ENCODE data around the gene HOXD11.

The HOXD11 gene

GRCh38 chr2:176107731-176108181 is 676 bp downstream of the HOXD11 start:
- Histone ChIP-seq H3K27me3 (ENCODE audit: control insufficient read depth, insufficient read depth, low read length) (peaks cover 93% of the 10 kb centered on the region), H3K36me3 (ENCODE audit: control insufficient read depth, insufficient read depth, low read length) (no peaks in the 10 kb centered on the region), H3K9ac (ENCODE audit: low read length) (no peak overlapping the region), H3K9me3 (ENCODE audit: control insufficient read depth, low read length) (no peaks in the 10 kb centered on the region), H3K4me1 (ENCODE audit: control insufficient read depth, insufficient read depth, low read length) (no peaks in the 10 kb centered on the region), H3K4me3 (ENCODE audit: low read length) (no peak overlapping the region)

- H3K27me3 ChIP-seq (ENCODE audit: control insufficient read depth, insufficient read depth, low read length): peaks cover 93% of the 10 kb centered on the region
- H3K9me3 ChIP-seq (ENCODE audit: control insufficient read depth, low read length): no peaks in the 10 kb centered on the region
- no peaks in the 10 kb centered on the region for H3K36me3 ChIP-seq (ENCODE audit: control insufficient read depth, insufficient read depth, low read length)
- H3K4me1 ChIP-seq (ENCODE audit: control insufficient read depth, insufficient read depth, low read length): no peaks in the 10 kb centered on the region
- H3K4me3 ChIP-seq (ENCODE audit: low read length): no peak overlapping the region
- H3K9ac ChIP-seq (ENCODE audit: low read length): no peak overlapping the region
These were observed 2.3 kb downstream of the HOXD11 start for GRCh38 chr2:176109192-176109901.

- H3K9ac ChIP-seq (ENCODE audit: low read length): no peak overlapping the region
- no peaks in the 10 kb centered on the region for H3K9me3 ChIP-seq (ENCODE audit: control insufficient read depth, low read length)
- no peaks in the 10 kb centered on the region for H3K36me3 ChIP-seq (ENCODE audit: control insufficient read depth, insufficient read depth, low read length)
- no peaks in the 10 kb centered on the region for H3K4me1 ChIP-seq (ENCODE audit: control insufficient read depth, insufficient read depth, low read length)
- H3K4me3 ChIP-seq (ENCODE audit: low read length): no peak overlapping the region
- H3K27me3 ChIP-seq (ENCODE audit: control insufficient read depth, insufficient read depth, low read length): peaks cover 93% of the 10 kb centered on the region
These were observed 2.9 kb downstream of the HOXD11 start for GRCh38 chr2:176109946-176110345.

DNA sequence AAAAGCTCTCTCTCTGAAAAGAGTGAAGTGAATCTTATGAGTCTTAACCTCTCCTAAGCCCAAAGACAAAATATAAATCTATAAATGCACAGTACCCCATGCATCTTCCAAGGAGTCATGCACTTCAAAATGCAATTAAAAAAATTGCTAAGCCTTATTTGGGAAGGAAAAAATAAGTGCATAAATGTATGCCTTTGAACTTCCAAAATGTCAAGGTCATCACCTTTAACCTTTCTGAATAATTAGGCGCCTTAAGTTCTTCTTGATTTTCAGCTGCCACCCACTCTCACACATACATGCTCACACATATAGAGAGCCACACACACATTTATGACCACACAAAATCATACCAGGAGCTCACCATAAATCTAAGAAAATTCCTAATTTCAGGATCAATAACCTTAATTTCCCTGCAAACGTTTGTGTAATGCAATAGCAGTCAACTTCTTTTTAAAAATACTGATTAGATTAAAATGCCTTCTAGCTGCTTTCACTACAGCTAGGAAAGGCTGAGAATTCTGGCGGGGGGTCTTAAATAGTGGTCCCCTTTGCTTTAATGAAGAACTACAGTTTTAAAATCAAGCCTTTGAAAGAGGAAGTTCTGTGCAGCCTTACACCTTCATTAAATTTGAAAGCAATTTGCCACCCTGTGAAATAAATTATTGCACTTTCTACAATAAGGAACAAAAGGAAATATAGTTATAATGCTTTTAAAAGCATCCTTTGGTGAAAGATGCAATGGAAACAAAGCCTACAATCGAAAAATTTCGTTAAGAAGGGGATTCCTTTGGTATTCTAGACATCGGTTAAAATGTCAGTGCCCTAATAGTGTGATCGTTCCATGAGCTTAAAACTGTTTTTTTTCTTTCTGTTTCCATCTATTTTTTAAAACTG is 3.6 kb downstream of the HOXD11 start:
- Histone ChIP-seq H3K27me3 (ENCODE audit: control insufficient read depth, insufficient read depth, low read length) (peaks cover 92% of the 10 kb centered on the region), H3K9ac (ENCODE audit: low read length) (no peak overlapping the region)

DNA sequence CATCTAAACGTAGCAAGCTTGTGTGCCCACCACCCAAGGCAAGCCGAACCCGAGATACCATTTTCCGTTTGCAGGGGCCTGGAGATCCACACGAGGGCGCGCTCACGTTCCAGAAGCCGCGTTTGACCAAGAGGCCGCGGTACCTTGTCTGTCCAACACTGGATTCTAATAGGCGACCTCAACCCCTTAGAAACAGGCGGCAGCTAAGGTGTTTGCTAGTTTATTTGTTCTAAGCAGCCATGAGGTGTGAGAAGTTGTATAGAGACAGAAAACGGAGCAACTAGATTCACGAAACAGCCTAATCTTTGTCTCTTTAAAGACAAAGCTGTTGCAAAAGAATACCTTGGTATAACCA is 4.2 kb downstream of the HOXD11 start:
- Histone ChIP-seq H3K27me3 (ENCODE audit: control insufficient read depth, insufficient read depth, low read length) (peaks cover 92% of the 10 kb centered on the region), H3K9me3 (ENCODE audit: control insufficient read depth, low read length) (no peaks in the 10 kb centered on the region), H3K36me3 (ENCODE audit: control insufficient read depth, insufficient read depth, low read length) (no peaks in the 10 kb centered on the region), H3K9ac (ENCODE audit: low read length) (no peak overlapping the region), H3K4me3 (ENCODE audit: low read length) (no peak overlapping the region), H3K4me1 (ENCODE audit: control insufficient read depth, insufficient read depth, low read length) (no peaks in the 10 kb centered on the region)

More for the DNA sequence above, 3.6 kb downstream of the HOXD11 start:
- no peaks in the 10 kb centered on the region for H3K4me1 ChIP-seq (ENCODE audit: control insufficient read depth, insufficient read depth, low read length)
- H3K9me3 ChIP-seq (ENCODE audit: control insufficient read depth, low read length): no peaks in the 10 kb centered on the region
- no peak overlapping the region for H3K4me3 ChIP-seq (ENCODE audit: low read length)
- no peaks in the 10 kb centered on the region for H3K36me3 ChIP-seq (ENCODE audit: control insufficient read depth, insufficient read depth, low read length)

GRCh38 chr2:176111846-176112374 is 4.8 kb downstream of the HOXD11 start:
- no peak overlapping the region for H3K4me3 ChIP-seq (ENCODE audit: low read length)
- no peaks in the 10 kb centered on the region for H3K4me1 ChIP-seq (ENCODE audit: control insufficient read depth, insufficient read depth, low read length)
- no peak overlapping the region for H3K9ac ChIP-seq (ENCODE audit: low read length)
- no peaks in the 10 kb centered on the region for H3K9me3 ChIP-seq (ENCODE audit: control insufficient read depth, low read length)
- peaks cover 92% of the 10 kb centered on the region for H3K27me3 ChIP-seq (ENCODE audit: control insufficient read depth, insufficient read depth, low read length)
- H3K36me3 ChIP-seq (ENCODE audit: control insufficient read depth, insufficient read depth, low read length): no peaks in the 10 kb centered on the region

DNA sequence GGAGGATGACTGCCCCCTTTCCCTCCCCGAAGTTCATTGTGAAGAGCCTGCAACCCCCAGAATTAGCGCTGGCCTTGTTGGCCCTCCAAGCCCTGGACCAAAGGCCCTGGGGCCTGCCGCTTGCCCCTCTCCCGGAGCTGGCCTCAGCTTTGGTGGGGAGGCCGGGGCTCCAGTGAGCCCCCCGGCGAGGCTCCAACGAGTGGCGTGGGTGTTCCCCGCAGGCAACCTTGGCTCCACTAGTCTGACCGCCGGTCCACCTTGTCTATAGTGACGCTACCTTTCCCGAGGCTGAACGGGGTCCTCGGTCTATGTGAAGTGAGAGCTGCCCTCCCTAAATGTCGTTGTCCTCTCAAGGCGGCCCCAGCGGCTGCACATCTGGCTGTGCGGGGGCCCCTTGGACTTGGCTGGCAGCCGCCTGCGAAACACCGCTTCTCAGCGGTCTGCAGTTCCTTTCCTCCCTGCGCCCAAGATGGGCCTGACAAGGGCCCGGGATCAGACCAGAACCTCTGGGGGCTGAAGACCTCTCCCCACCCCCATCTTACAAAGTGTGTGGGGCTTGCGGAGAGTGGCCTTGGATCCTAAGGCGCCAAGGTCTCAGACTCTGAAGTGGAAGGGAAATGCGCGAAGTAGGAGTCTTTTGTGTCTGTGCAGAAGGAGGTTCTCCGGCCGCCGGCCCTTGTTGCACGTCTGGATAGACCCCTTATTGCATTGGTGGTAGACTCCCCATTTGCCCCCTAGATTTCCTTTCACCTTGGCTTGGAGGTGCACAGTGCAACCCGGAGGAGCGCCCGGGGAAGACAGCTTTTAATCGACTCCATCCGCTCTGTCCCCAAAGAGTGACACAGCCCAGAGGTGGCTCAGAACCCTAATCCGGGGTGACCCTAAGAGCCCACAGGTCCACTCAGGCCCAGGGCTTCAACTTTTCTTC is 5.6 kb downstream of the HOXD11 start:
- no peaks in the 10 kb centered on the region for H3K9me3 ChIP-seq (ENCODE audit: control insufficient read depth, low read length)
- H3K4me3 ChIP-seq (ENCODE audit: low read length): no peak overlapping the region
- H3K36me3 ChIP-seq (ENCODE audit: control insufficient read depth, insufficient read depth, low read length): no peaks in the 10 kb centered on the region
- no peaks in the 10 kb centered on the region for H3K4me1 ChIP-seq (ENCODE audit: control insufficient read depth, insufficient read depth, low read length)
- H3K27me3 ChIP-seq (ENCODE audit: control insufficient read depth, insufficient read depth, low read length): peaks cover 95% of the 10 kb centered on the region
- H3K9ac ChIP-seq (ENCODE audit: low read length): no peak overlapping the region

DNA sequence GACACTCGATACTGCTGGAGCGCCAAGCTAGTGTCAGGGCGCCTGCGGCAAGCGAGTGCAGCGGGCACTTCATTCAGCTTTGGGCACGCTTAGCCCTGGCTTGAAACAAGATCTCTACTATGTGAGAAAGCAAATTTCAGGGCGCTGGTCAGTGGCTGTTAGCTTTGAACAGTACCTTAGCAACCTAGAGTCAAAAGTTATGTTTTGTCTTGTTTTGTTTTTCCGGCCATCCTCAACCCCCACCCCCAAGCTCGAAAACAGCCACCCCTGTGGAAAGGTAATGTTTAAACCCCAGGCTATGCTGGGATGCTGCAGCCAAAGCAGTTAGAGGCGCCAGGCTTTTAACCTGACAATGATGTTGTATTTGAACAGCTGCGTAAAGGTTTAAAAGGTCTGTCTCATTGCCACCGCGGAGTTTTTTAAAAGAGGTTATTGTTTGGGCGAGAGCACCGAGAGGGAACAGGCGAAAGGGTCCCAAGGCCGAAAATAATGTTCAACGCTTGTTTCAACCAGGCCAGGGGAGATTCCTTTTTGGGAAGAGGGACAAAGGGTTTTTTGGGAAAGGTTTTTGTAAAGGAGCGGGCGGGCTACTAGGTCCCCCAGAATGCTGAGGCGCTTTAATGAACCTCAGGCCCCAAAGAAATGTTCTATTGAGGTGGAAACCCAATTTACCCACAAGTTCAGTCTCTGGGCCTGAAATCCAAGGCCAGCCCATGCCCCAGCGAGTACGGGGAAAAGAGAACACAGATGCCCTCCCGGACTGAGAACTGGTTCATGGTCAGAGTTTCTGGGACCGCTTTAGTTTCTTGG is 7.2 kb downstream of the HOXD11 start:
- Histone ChIP-seq H3K9me3 (ENCODE audit: control insufficient read depth, low read length) (no peaks in the 10 kb centered on the region), H3K36me3 (ENCODE audit: control insufficient read depth, insufficient read depth, low read length) (no peaks in the 10 kb centered on the region), H3K4me3 (ENCODE audit: low read length) (no peak overlapping the region), H3K27me3 (ENCODE audit: control insufficient read depth, insufficient read depth, low read length) (peaks cover 98% of the 10 kb centered on the region), H3K4me1 (ENCODE audit: control insufficient read depth, insufficient read depth, low read length) (no peaks in the 10 kb centered on the region), H3K9ac (ENCODE audit: low read length) (no peak overlapping the region)

DNA sequence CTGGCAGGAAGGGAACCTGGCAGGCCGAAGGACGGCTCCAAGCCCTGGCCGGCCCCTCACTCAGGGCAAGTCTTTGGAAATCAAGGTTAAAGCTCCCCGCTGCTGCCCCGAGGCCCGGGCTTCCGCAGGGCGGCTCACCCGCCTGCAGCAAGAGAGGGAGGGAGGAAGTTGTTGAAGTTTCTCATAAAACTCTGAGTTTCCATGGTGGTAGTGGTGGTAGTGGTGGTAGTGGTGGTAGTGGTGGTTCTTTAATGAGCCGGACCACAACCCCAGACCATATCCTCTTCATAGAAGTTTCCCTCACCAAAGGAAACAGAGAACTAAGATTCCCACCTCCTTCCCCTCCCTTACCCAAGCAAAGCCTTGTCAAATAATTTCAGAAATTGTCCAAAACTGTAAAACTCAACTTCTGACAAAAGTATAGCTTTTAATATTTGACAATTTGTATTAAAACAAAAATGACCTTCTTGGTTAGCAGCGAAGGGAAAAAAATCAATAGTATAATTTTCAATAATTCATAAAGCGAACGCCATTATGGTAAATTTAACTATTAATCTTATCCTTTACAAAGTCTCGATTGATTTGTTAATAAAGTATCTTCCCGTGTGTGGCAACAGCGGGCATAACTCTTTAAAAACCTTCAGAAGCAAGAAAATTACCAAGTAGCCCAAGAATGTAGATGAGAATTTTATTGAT is 8.0 kb downstream of the HOXD11 start:
- Histone ChIP-seq H3K36me3 (ENCODE audit: control insufficient read depth, insufficient read depth, low read length) (no peaks in the 10 kb centered on the region), H3K9me3 (ENCODE audit: control insufficient read depth, low read length) (no peaks in the 10 kb centered on the region), H3K4me1 (ENCODE audit: control insufficient read depth, insufficient read depth, low read length) (no peaks in the 10 kb centered on the region), H3K9ac (ENCODE audit: low read length) (no peak overlapping the region), H3K27me3 (ENCODE audit: control insufficient read depth, insufficient read depth, low read length) (peaks cover 96% of the 10 kb centered on the region), H3K4me3 (ENCODE audit: low read length) (no peak overlapping the region)

DNA sequence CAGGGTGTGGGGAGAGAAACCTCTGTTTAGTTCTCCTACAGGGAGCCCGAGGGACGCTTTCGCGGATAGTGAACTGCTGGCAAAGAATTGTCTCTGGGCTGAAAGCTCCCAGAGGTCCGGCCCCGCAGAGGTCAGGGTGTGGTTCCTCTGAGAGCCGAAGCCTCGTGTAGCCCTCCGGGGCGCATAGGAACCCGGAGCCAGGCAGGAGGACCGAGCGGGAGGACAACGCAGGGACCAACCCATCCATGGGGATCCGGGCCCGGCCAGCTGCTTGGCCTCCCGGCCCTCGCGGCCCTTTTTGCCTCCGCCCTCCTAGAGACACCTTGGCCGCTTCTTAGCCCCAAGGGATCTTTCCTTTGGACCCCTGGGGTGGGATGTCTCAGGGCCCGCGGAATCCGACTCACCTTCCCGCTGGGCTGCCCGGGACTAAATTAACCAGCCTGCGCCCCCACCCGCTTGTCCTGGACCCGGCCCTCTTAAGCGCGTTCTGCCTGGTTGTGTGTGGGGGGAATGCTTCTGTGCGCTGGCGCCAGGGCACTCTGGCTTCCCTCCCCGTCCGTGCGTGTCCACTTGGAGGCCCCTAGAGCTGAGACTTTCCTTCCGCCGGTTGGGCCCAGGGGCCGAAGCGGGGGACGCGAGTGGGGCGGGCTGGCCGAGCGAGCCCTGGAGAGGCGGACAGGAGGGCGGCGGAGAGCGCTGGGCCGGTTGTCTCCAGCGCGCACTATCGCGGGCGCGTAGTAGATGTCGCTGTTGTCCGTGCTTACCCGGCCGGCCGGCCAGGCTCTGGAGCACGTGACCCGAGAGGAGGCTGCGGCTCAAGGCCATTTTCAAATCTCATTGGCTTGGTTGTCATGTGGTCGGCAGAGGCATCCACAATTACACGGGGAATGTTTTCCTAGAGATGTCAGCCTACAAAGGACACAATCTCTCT is 9.1 kb downstream of the HOXD11 start, which contains the start of gene HOXD10:
Gene HOXD10 (plus strand): TSS at position 896 of the 931 bp plus-strand sequence. CDS start 56 bp downstream, outside the sequence.
- Histone ChIP-seq H3K4me3 (ENCODE audit: low read length) (no peak within 1 kb of the TSS), H3K9me3 (ENCODE audit: control insufficient read depth, low read length) (no peaks in the 10 kb centered on the region), H3K4me1 (ENCODE audit: control insufficient read depth, insufficient read depth, low read length) (no peaks in the 10 kb centered on the region), H3K9ac (ENCODE audit: low read length) (no peak within 1 kb of the TSS), H3K36me3 (ENCODE audit: control insufficient read depth, insufficient read depth, low read length) (no peaks in the 10 kb centered on the region), H3K27me3 (ENCODE audit: control insufficient read depth, insufficient read depth, low read length) (peaks cover 96% of the 10 kb centered on the region)

All from mucosa of stomach (tissue), 1 donor.